Hepatocyte (in vitro differentiated cells): ENCODE results near the gene CFLAR. TPM values are rescaled to one million over a fixed set of nuclear protein-coding genes. Genes with fewer than 3 reads are reported as not detected.
A peak's percentile ranks its signal among the peaks of the same experiment; 100 is the strongest.

Experiments used
- DNase-seq: peaks from one replicate; pipeline ENCODE4 v3.0.0-alpha.2; 2016; ENCODE audit warnings: low spot score
- H2AFZ ChIP-seq: fragments of 200-600 bp; sonication (generic); 2 replicates; pipeline ENCODE4 v1.6.0; 2016; ENCODE audit warnings: antibody characterized with exemption, mild to moderate bottlenecking
- H3K27ac ChIP-seq: fragments of 200-600 bp; sonication (generic); 2 replicates; pipeline ENCODE4 v1.5.1; 2016; ENCODE audit warnings: mild to moderate bottlenecking
- H3K27me3 ChIP-seq: fragments of 200-600 bp; sonication (generic); 2 replicates; pipeline ENCODE4 v1.6.1; 2016
- H3K36me3 ChIP-seq: fragments of 200-600 bp; sonication (generic); replicated peaks from 2 replicates; pipeline ENCODE4 v1.5.1; 2016; ENCODE audit warnings: low read depth; ENCODE audit not compliant: insufficient read depth
- H3K4me1 ChIP-seq: fragments of 200-600 bp; sonication (generic); 2 replicates; pipeline ENCODE4 v1.5.1; 2016; ENCODE audit warnings: mild to moderate bottlenecking, moderate library complexity; ENCODE audit not compliant: insufficient read depth
- H3K4me2 ChIP-seq: fragments of 200-600 bp; sonication (generic); 2 replicates; pipeline ENCODE4 v1.6.0; 2016
- H3K4me3 ChIP-seq: fragments of 200-600 bp; sonication (generic); 2 replicates; pipeline ENCODE4 v1.5.1; 2016; ENCODE audit warnings: mild to moderate bottlenecking
- H3K79me2 ChIP-seq: fragments of 200-600 bp; sonication (generic); 2 replicates; pipeline ENCODE4 v1.6.0; 2017; ENCODE audit warnings: mild to moderate bottlenecking
- H3K9me2 ChIP-seq: fragments of 200-600 bp; sonication (generic); replicated peaks from 2 replicates; pipeline ENCODE4 v1.6.0; 2017; ENCODE audit warnings: mild to moderate bottlenecking; ENCODE audit not compliant: insufficient read depth
- H3K9me3 ChIP-seq: fragments of 200-600 bp; sonication (generic); 2 replicates; pipeline ENCODE4 v1.5.1; 2016; ENCODE audit warnings: low read depth, mild to moderate bottlenecking
- H4K20me1 ChIP-seq: fragments of 200-600 bp; sonication (generic); 2 replicates; pipeline ENCODE4 v1.6.0; 2016; ENCODE audit warnings: mild to moderate bottlenecking; ENCODE audit not compliant: insufficient read depth, poor library complexity, severe bottlenecking
- CTCF ChIP-seq: fragments of 200-600 bp; sonication (generic); IDR thresholded peaks from 2 replicates; pipeline ENCODE4 v1.5.1; 2016; ENCODE audit warnings: antibody characterized with exemption, mild to moderate bottlenecking; ENCODE audit not compliant: poor library complexity
- EZH2 ChIP-seq: fragments of 200-600 bp; sonication (generic); IDR thresholded peaks from 2 replicates; pipeline ENCODE4 v1.6.1; 2016; ENCODE audit warnings: antibody characterized with exemption, mild to moderate bottlenecking, borderline replicate concordance
- EZH2phosphoT487 ChIP-seq: fragments of 200-600 bp; sonication (generic); IDR thresholded peaks from one replicate; pipeline ENCODE4 v1.6.1; 2018; ENCODE audit warnings: antibody characterized with exemption, mild to moderate bottlenecking, low read depth, moderate library complexity; ENCODE audit not compliant: unreplicated experiment, severe bottlenecking
- WGBS: methylation state at CpG from one replicate; pipeline ENCODE4 v1.1.6; 2016; ENCODE audit warnings: low lambda C conversion rate; ENCODE audit errors: missing lambda C conversion rate; 5-methylcytosine and 5-hydroxymethylcytosine counted together
- polyA plus RNA-seq: library from polyadenylated mRNA; unstranded; fragments of >200 nt; fragmentation: Nextera tagmentation; extraction: Ambion mirVana; gene quantifications from 2 replicates; pipeline ENCODE4 v1.2.1, GENCODE V29; 2016
- total RNA-seq: library from RNA; depleted of rRNA; stranded (reverse); fragments of >200 nt; gene quantifications from 2 replicates; pipeline ENCODE4 v1.2.3, GENCODE V29; 2014

The CFLAR gene
- total and polyA plus RNA-seq, 2 experiments from 2014 or later = 46.0 to 65.9 TPM

- Histone ChIP-seq H3K79me2 (peaks cover 5% of the 10 kb centered on the region), H3K9me2 (no peaks in the 10 kb centered on the region), H3K4me1 (peaks cover 2% of the 10 kb centered on the region), H3K36me3 (no peaks in the 10 kb centered on the region), H4K20me1 (no peaks in the 10 kb centered on the region), H3K27ac (no peak overlapping the region), H3K4me2 (no peak overlapping the region), H2AFZ (no peak overlapping the region), H3K27me3 (no peaks in the 10 kb centered on the region), H3K4me3 (no peak overlapping the region), H3K9me3 (no peaks in the 10 kb centered on the region)
- no peak for DNase-seq
- TF ChIP-seq CTCF = no peak
- TF ChIP-seq EZH2phosphoT487 = no peak
- no peak for TF ChIP-seq EZH2
These were observed 5.3 kb upstream of the CFLAR start for GRCh38 chr2:201110615-201111014.

GRCh38 chr2:201111096-201111495 is 4.9 kb upstream of the CFLAR start:
- 100% methylated on average over 3 of the region's 3 CpGs for WGBS
- no peaks in the 10 kb centered on the region for H3K27me3 ChIP-seq
- no peaks in the 10 kb centered on the region for H3K9me3 ChIP-seq
- no peak overlapping the region for H3K4me3 ChIP-seq
- peaks cover 4% of the 10 kb centered on the region for H3K4me1 ChIP-seq
- TF ChIP-seq EZH2phosphoT487 = no peak
- no peak for TF ChIP-seq CTCF
- peaks cover 5% of the 10 kb centered on the region for H3K79me2 ChIP-seq
- H3K27ac ChIP-seq = no peak overlapping the region
- H4K20me1 ChIP-seq = no peaks in the 10 kb centered on the region
- H3K4me2 ChIP-seq = no peak overlapping the region
- H3K36me3 ChIP-seq = no peaks in the 10 kb centered on the region
- no peak for DNase-seq
- H3K9me2 ChIP-seq = no peaks in the 10 kb centered on the region
- no peak overlapping the region for H2AFZ ChIP-seq

DNA sequence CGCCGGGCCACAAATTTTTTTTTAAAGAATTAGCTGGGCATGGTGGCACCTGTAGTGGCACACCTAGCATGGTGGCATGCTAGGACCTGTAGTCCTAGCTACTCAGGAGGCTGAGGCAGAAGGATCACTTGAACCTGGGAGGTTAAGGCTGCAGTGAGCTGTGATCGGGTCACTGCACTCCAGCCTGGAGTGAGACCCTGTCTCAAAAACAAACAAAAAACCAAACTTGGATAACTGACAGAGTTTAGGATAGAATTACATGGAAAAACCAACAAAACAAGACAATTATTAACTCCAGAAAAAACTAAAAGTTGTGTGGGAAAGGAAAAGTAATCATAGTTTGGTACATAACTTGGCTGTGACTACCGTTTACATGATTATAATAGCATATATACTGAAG is 1.6 kb upstream of the CFLAR start:
- Histone ChIP-seq H3K9me3 (no peaks in the 10 kb centered on the region), H3K79me2 (peaks cover 23% of the 10 kb centered on the region), H3K4me2 (no peak overlapping the region), H3K27ac (no peak overlapping the region), H3K4me3 (no peak overlapping the region), H2AFZ (no peak overlapping the region), H4K20me1 (peaks cover 1% of the 10 kb centered on the region), H3K36me3 (no peaks in the 10 kb centered on the region), H3K4me1 (peaks cover 10% of the 10 kb centered on the region), H3K9me2 (no peaks in the 10 kb centered on the region), H3K27me3 (no peaks in the 10 kb centered on the region)
- no peak for DNase-seq
- TF ChIP-seq EZH2 = no peak
- no peak for TF ChIP-seq EZH2phosphoT487
- no peak for TF ChIP-seq CTCF
- WGBS = 87% methylated on average over 4 of the region's 4 CpGs

- Histone ChIP-seq H3K27ac (peak overlapping the region; percentile 98), H3K36me3 (no peaks in the 10 kb centered on the region)
These were observed 1.1 kb upstream of the CFLAR start for GRCh38 chr2:201114846-201115245.

More at GRCh38 chr2:201114846-201115245, 1.1 kb upstream of the CFLAR start:
- Histone ChIP-seq H3K4me2 (no peak overlapping the region), H3K9me2 (no peaks in the 10 kb centered on the region), H3K27me3 (no peaks in the 10 kb centered on the region), H4K20me1 (peaks cover 6% of the 10 kb centered on the region), H3K9me3 (no peaks in the 10 kb centered on the region), H2AFZ (no peak overlapping the region), H3K4me3 (no peak overlapping the region), H3K4me1 (peaks cover 10% of the 10 kb centered on the region), H3K79me2 (peaks cover 28% of the 10 kb centered on the region)
- DNase-seq = no peak
- TF ChIP-seq CTCF (no peak), EZH2phosphoT487 (no peak), EZH2 (no peak)
